ENCODE measurements around the gene ANP32A.

DNA sequence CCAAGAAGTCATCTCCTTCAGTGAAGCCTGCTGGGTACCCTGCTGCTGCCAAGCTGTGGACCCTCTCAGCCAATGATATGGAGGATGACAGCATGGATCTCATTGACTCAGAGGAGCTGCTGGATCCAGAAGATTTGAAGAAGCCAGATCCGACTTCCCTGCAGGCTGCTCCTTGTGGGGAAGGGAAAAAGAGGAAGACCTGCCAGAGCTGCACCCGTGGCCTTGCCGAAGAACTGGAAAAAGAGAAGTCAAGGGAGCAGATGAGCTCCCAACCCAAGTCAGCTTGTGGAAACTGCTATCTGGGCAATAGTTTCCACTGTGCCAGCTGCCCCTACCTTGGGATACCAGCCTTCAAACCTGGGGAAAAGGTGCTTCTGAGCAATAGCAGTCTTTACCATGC lies 13.7 kb upstream of the ANP32A start:
- TF ChIP-seq, protein P1, sequence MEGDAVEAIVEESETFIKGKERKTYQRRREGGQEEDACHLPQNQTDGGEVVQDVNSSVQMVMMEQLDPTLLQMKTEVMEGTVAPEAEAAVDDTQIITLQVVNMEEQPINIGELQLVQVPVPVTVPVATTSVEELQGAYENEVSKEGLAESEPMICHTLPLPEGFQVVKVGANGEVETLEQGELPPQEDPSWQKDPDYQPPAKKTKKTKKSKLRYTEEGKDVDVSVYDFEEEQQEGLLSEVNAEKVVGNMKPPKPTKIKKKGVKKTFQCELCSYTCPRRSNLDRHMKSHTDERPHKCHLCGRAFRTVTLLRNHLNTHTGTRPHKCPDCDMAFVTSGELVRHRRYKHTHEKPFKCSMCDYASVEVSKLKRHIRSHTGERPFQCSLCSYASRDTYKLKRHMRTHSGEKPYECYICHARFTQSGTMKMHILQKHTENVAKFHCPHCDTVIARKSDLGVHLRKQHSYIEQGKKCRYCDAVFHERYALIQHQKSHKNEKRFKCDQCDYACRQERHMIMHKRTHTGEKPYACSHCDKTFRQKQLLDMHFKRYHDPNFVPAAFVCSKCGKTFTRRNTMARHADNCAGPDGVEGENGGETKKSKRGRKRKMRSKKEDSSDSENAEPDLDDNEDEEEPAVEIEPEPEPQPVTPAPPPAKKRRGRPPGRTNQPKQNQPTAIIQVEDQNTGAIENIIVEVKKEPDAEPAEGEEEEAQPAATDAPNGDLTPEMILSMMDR (IDR thresholded peaks at IDR 0.05; ENCODE audit: borderline replicate concordance, extremely low read depth, low read length, poor library complexity, severe bottlenecking) = no peak
- no peak for TF ChIP-seq EZH2 (IDR thresholded peaks at IDR 0.05; ENCODE audit: borderline replicate concordance, low read depth, low read length, severe bottlenecking)

Data from DND-41 (cell line).